Left lobe of liver (tissue), 2 donors: ENCODE measurements around the gene CEP135. TPM values are rescaled to one million over a fixed set of nuclear protein-coding genes. Genes with fewer than 3 reads are reported as not detected.

Experiments used
- ATAC-seq: fragments of 200-7000 bp; cut with Tn5 transposase; one replicate; pipeline ENCODE4 v1.9.1; 2020; ENCODE audit warnings: mild to moderate bottlenecking, moderate library complexity
- DNase-seq: peaks from one replicate; pipeline ENCODE4 v3.0.0-alpha.2; 2020; ENCODE audit warnings: low spot score
- total RNA-seq: library from RNA; stranded (reverse); gene quantifications from one replicate; pipeline ENCODE4 v1.2.1, GENCODE V29; 2021
- donor health status: DM: no; HTN: no; CAD: no; lungs with moderate emphysema.
- donor health status: DM: no; HTN: yes; CAD: no.

The CEP135 gene
- total RNA-seq, 1 donor from 2014 or later = 0.81 TPM

DNA sequence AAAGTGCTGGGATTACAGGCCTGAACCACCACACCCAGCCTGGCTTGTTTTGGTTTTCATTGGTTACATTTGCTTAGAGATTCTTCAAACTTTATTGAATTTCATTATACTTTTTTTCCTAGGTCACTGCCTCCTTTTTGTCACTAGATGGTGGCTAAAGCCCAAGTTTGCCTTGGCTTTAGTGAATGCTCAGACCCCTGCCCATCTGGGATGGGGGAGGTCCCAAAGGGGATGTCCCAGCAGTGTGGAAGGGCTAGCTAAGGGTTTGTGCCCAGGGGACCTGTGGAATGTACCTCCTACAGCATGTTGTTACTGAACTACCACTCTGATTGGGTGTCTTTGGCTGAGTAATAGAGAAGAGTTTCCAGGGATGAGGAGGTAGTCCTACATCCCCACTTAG is 58.4 kb downstream of the CEP135 start:
- no peak for ATAC-seq
- DNase-seq = no peak

DNA sequence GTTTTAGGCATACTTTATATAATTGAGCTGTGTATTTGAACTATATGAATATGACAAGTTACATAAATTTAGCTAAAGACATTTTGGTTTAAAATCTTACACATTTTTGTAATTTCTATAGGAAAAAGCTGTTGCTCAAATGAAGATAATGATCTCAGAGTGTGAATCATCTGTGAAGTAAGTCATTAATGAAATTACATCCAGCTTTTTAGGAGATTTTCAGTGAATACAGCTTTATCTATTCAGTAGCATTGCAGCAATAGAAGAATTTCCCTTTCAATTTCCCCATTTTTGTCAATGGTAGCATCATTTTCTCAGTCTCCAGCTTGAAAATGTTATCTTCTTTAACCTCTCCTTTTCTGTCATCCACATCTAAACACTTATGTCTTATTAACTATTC is 59.5 kb downstream of the CEP135 start:
- DNase-seq = no peak
- no peak for ATAC-seq

GRCh38 chr4:56026596-56026995 is 77.9 kb downstream of the CEP135 start:
- no peak for DNase-seq
- no peak for ATAC-seq

DNA sequence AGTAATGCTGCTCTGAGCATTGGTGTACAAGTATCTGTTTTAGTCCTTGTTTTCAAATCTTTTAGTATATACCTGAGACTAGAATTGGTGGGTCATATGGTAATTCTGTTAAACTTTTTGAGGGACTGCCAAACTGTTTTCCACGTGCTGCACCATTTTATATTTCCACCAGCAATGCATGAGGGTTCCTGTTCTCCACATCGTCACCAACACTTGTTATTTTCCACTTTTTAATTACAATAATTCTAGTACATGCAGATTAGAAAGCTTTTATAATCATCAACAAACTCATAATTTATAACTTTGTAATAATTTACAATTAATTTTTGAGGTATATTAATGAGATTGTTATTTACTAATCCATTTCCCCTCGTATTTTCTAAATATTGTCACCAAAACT is 79.4 kb downstream of the CEP135 start:
- ATAC-seq = no peak
- DNase-seq = no peak

DNA sequence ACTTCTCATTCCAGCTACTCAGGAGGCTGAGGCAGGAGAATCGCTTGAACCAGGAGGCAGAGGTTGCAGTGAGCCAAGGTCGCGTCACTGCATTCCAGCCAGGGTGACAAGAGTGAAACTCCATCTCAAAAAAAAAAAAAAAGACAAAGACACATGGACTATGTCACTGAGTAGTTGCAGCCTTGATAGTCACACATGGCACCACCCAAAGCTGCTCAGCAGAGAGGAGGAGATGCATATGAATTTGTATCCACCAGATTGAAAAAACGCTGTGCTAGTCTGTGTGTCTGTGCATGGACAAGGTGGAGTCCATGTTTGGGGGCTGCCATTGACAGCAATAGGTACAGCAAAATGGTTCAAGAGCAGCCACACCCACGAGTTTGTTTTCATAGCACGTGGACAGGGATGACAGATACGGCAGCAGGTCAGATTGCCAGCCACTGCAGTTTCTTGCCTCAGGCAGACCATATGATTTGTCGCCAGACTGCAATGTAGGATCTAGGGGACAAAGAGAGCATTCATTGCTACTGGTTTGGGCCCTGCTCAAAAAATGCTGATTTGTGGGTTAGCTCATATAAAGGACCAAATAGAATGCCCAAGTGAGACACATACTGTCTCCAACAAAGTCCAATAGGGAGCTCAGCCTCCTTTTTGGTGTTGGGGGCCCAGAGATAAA is 89.9 kb downstream of the CEP135 start:
- DNase-seq = no peak
- ATAC-seq = no peak

- ATAC-seq = no peak
- DNase-seq = no peak
Measured at GRCh38 chr4:56040842-56041241, 92.1 kb downstream of the CEP135 start.

- no peak for DNase-seq
- ATAC-seq = no peak
Measured at GRCh38 chr4:56042225-56042624, 93.5 kb downstream of the CEP135 start.

DNA sequence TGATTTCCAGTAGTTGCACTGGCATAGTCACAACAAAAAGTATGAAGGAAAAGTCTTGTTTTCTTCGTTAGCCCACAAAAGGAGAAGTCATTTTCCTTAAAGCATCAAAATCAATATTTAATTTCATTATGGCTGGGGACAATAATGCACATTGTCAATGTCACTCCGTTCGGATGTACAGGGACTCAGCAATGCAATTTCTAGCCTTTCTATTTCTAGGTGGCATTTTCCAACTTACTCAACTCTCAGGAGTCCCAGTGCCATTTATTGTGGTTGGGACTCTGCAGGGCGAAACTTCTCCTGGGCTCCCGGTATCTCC is 99.6 kb downstream of the CEP135 start:
- DNase-seq (no peak), ATAC-seq (no peak)

GRCh38 chr4:56048702-56049431 is 100.1 kb downstream of the CEP135 start:
- DNase-seq (no peak), ATAC-seq (peak; percentile 89)

GRCh38 chr4:56050625-56051024 is 101.9 kb downstream of the CEP135 start:
- DNase-seq = no peak
- ATAC-seq = no peak

- DNase-seq (no peak), ATAC-seq (no peak)
Measured at GRCh38 chr4:56051029-56051709, 102.4 kb downstream of the CEP135 start.

- DNase-seq = no peak
- no peak for ATAC-seq
Measured at GRCh38 chr4:56051710-56052075, 102.9 kb downstream of the CEP135 start.

DNA sequence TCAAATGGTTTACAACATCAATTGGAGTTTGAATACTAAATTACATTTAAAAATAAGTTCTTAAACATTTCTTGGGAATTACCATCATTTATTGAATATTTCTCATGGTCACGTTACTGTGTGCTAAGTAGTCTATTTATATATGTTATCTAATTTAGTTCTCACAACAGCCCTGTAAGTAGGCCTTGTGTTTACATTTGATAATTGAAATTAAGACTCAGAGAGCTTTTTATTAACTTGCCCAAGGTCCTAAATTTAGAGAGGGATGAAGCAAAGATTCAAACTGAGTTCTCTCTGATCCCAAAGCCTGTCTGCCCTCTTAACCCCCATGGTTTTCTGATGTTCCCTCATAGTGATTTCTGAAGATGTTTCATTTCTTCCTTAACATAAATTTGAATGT is 103.7 kb downstream of the CEP135 start:
- DNase-seq (no peak), ATAC-seq (no peak)

DNA sequence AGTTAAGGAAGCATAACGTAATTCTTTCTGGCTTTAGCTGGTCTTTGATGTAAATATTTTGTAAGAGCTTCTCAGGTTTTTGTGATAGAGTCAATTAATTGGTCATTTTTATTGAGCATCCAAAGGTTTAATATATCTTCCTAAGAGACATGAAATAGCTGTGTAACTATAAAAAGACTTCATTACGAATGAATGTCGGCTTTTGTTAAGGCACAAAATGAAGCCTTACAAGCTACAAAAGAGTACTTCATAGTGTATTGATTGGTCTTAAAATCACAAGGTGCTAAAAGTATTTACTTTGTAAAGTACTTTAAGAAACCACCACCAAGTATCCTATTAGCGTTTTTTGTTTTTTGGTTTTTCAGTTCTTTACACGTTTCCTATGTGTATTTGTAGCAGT is 104.2 kb downstream of the CEP135 start:
- DNase-seq (no peak), ATAC-seq (no peak)

- DNase-seq (no peak), ATAC-seq (no peak)
Measured at GRCh38 chr4:56055027-56055977, 106.6 kb downstream of the CEP135 start.

GRCh38 chr4:56055991-56056390 is 107.2 kb downstream of the CEP135 start:
- DNase-seq = no peak
- no peak for ATAC-seq

- ATAC-seq (no peak), DNase-seq (no peak)
Measured at GRCh38 chr4:56058555-56058954, 109.8 kb downstream of the CEP135 start.

DNA sequence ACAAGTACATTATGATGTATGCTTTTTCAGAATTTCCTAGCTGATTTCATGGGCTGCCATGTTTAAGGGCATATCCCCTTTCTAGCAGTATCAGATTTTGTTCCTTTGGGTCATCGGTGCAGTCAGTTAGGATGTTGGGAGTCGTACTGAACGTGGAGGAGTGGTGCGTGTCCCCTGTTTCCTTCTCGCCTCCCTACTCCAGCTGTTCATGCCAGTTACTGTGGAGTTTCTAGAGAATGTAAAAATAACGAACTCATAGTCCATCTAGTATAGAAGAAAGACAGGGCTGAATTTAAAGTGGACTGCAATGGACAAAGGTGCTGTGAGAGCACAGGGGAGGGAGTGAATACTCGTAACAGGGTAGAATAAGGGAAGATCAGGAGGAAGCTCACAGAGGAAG is 111.3 kb downstream of the CEP135 start:
- no peak for DNase-seq
- ATAC-seq = no peak

DNA sequence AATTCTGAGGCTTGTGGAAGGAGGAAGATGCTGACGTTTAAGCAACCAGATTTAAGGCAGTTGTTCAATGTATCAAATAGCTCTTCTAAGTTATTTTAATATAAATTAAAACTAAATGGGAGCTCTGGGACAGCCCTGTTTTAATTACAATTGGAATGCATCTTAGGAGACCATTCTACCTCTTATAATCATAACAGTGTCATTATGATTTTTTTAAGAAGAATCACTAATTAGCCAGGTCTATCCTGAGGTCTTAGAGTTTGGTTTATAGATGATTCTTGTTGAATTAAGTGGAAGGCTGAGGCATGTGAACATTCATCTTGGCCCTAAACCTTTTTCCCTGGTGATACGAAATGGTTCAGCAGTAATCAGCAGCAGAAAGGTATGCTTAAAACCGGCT is 113.4 kb downstream of the CEP135 start:
- ATAC-seq (no peak), DNase-seq (no peak)

DNA sequence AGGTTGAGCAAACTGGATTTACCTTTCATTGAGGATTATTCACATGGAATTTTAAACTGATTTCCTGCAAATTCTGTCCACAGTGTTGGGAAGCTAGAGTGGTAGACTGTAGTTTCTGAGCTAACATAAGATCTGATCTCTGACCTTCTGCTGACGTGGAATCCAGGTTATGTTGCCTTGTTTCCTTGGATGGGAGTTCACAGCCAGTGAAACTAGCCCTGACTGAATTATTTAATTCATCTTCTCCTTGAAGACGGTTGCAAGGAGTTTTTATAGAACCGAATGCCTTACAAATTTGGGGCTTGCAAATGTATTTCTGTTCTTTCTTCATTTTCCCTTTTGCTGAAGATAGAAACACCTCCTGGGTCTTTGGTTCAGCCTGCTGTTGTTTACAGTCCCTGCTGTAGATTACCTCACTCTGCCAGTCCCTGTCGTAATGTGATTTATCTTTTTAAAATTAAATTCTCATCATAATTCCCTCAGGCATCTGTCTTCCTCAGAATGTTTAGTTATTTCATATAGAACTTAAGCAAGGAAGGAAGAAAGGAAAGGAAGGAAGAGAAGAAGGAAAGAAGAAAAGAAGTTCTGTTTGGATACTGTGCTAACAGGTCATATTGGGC is 113.9 kb downstream of the CEP135 start:
- DNase-seq = no peak
- ATAC-seq = no peak

- ATAC-seq (no peak), DNase-seq (no peak)
Measured at GRCh38 chr4:56066493-56066892, 117.7 kb downstream of the CEP135 start.
